Midbrain (tissue), 1 donor: ENCODE measurements around the gene LIN28B.

Experiments used
- DNase-seq: peaks from one replicate; lab custom pipeline; 2025; lab: John Stamatoyannopoulos, UW

Gene LIN28B

GRCh38 chr6:105109955-105110895 is 153.3 kb downstream of the LIN28B start:
- no peak for DNase-seq

GRCh38 chr6:105111105-105111504 is 154.2 kb downstream of the LIN28B start:
- no peak for DNase-seq

GRCh38 chr6:105111871-105112270 is 155.0 kb downstream of the LIN28B start:
- DNase-seq, result no peak

- no peak for DNase-seq
Measured at GRCh38 chr6:105112577-105112976, 155.7 kb downstream of the LIN28B start.

- DNase-seq, result no peak
Measured at GRCh38 chr6:105113422-105113821, 156.5 kb downstream of the LIN28B start.

- no peak for DNase-seq
Measured at GRCh38 chr6:105116150-105116549, 159.2 kb downstream of the LIN28B start.

GRCh38 chr6:105120570-105120969 is 163.7 kb downstream of the LIN28B start:
- no peak for DNase-seq

- no peak for DNase-seq
Measured at GRCh38 chr6:105121981-105122380, 165.1 kb downstream of the LIN28B start.

GRCh38 chr6:105122717-105123116 is 165.8 kb downstream of the LIN28B start:
- no peak for DNase-seq
